HEK293 (cell line): ENCODE measurements around the gene ASB16.
A peak's percentile ranks its signal among the peaks of the same experiment; 100 is the strongest.

Experiments used
- CTCF ChIA-PET: fragments of 350-600 bp; formaldehyde crosslinking; extraction: SDS; loops from one replicate; lab custom pipeline; 2021; ENCODE audit warnings: antibody characterized with exemption; lab: Yijun Ruan, JAX
- POLR2A ChIA-PET: fragments of 300-600 bp; formaldehyde crosslinking; extraction: SDS; loops from one replicate; lab custom pipeline; 2020; ENCODE audit warnings: antibody characterized with exemption, inconsistent platforms; lab: Yijun Ruan, JAX
- H3K27ac ChIP-seq: fragments of 200-500 bp; sonication (Bioruptor generic); 2 replicates; pipeline ENCODE4 v1.5.1; 2014; ENCODE audit warnings: low read depth, low read length, control low read depth, inconsistent platforms; ENCODE audit errors: extremely low read depth
- H3K36me3 ChIP-seq, 2 experiments: fragments of 200-500 bp in 1 of 2; sonication (Bioruptor generic) in 1 of 2; 1 replicate in 1 of 2; 2 replicates in 1 of 2; pipeline ENCODE4 v1.5.1; 2014 to 2017; ENCODE audit warnings: inconsistent platforms in 2 of 2, low read length in 2 of 2; ENCODE audit not compliant: control insufficient read depth in 2 of 2, insufficient read depth in 1 of 2
- H3K4me1 ChIP-seq: fragments of 200-500 bp; sonication (Bioruptor generic); 2 replicates; pipeline ENCODE4 v1.5.1; 2014; ENCODE audit warnings: mild to moderate bottlenecking, low read length, inconsistent platforms; ENCODE audit not compliant: control insufficient read depth, insufficient read depth
- H3K4me3 ChIP-seq: 2 replicates; pipeline ENCODE4 v1.5.1; 2011; ENCODE audit warnings: low read depth, mild to moderate bottlenecking, control low read depth, low read length, moderate library complexity
- H3K9me3 ChIP-seq: fragments of 200-500 bp; sonication (Bioruptor generic); 2 replicates; pipeline ENCODE4 v1.5.1; 2014; ENCODE audit warnings: low read depth, low read length, inconsistent platforms; ENCODE audit not compliant: control insufficient read depth, insufficient read depth
- GLI2 ChIP-seq: fragments of 450-650 bp; formaldehyde crosslinking; IDR thresholded peaks from 2 replicates; pipeline ENCODE4; 2017; ENCODE audit warnings: missing biosample characterization, missing genetic modification characterization, low read depth, borderline replicate concordance
- GLIS1 ChIP-seq: fragments of 450-650 bp; formaldehyde crosslinking; IDR thresholded peaks from 2 replicates; pipeline ENCODE4 v1.5.1; 2016; ENCODE audit warnings: missing biosample characterization, missing genetic modification characterization
- GLIS2 ChIP-seq: fragments of 450-650 bp; formaldehyde crosslinking; IDR thresholded peaks from 2 replicates; pipeline ENCODE4 v1.5.1; 2016; ENCODE audit warnings: missing biosample characterization, missing genetic modification characterization
- IKZF3 ChIP-seq: fragments of 450-650 bp; IDR thresholded peaks from 2 replicates; pipeline ENCODE4 v1.5.0; 2018; ENCODE audit warnings: missing biosample characterization, mild to moderate bottlenecking, missing genetic modification characterization, moderate library complexity
- KLF7 ChIP-seq: fragments of 450-650 bp; formaldehyde crosslinking; IDR thresholded peaks from 2 replicates; pipeline ENCODE4 v1.5.1; 2016; ENCODE audit warnings: missing biosample characterization, missing genetic modification characterization, borderline replicate concordance
- SP2 ChIP-seq: fragments of 450-650 bp; formaldehyde crosslinking; IDR thresholded peaks from 2 replicates; pipeline ENCODE4 v1.5.1; 2016; ENCODE audit warnings: missing biosample characterization, missing genetic modification characterization
- YY1 ChIP-seq: fragments of 450-650 bp; formaldehyde crosslinking; IDR thresholded peaks from 2 replicates; pipeline ENCODE4 v1.5.1; 2018; ENCODE audit warnings: missing biosample characterization, missing genetic modification characterization
- ZFHX2 ChIP-seq: fragments of 450-650 bp; formaldehyde crosslinking; conservative IDR thresholded peaks from 2 replicates; pipeline ENCODE4 v1.5.1; 2016; ENCODE audit warnings: missing biosample characterization, missing genetic modification characterization
- ZIC2 ChIP-seq: fragments of 450-650 bp; formaldehyde crosslinking; IDR thresholded peaks from 2 replicates; pipeline ENCODE4 v1.5.1; 2016; ENCODE audit warnings: missing biosample characterization, missing genetic modification characterization
- ZNF37A ChIP-seq: fragments of 450-650 bp; IDR thresholded peaks from 2 replicates; pipeline ENCODE4 v1.5.1; 2018; ENCODE audit warnings: missing biosample characterization, missing genetic modification characterization
- ZNF558 ChIP-seq: fragments of 450-650 bp; formaldehyde crosslinking; IDR thresholded peaks from 2 replicates; pipeline ENCODE4 v1.5.1; 2016; ENCODE audit warnings: missing biosample characterization, missing genetic modification characterization
- ZNF571 ChIP-seq: fragments of 450-650 bp; formaldehyde crosslinking; IDR thresholded peaks from 2 replicates; pipeline ENCODE4 v1.5.0; 2017; ENCODE audit warnings: missing biosample characterization, missing genetic modification characterization
- ZNF660 ChIP-seq: fragments of 450-650 bp; IDR thresholded peaks from 2 replicates; pipeline ENCODE4 v1.5.1; 2018; ENCODE audit warnings: missing biosample characterization, mild to moderate bottlenecking, missing genetic modification characterization
- ZSCAN16 ChIP-seq: fragments of 450-650 bp; formaldehyde crosslinking; IDR thresholded peaks from 2 replicates; pipeline ENCODE4 v1.5.1; 2016; ENCODE audit warnings: missing biosample characterization, missing genetic modification characterization
- TF ChIP-seq, protein P1 (sequence below): fragments of 450-650 bp; formaldehyde crosslinking; IDR thresholded peaks from 2 replicates; pipeline ENCODE4 v1.5.1; 2016; ENCODE audit warnings: missing biosample characterization, missing genetic modification characterization
- TF ChIP-seq, protein P2 (sequence below): fragments of 450-650 bp; formaldehyde crosslinking; IDR thresholded peaks from 2 replicates; pipeline ENCODE4 v1.5.1; 2016; ENCODE audit warnings: missing biosample characterization, missing genetic modification characterization, borderline replicate concordance
- TF ChIP-seq, protein P3 (sequence below): fragments of 450-650 bp; formaldehyde crosslinking; IDR thresholded peaks from 2 replicates; pipeline ENCODE4 v1.5.1; 2017; ENCODE audit warnings: missing biosample characterization, missing genetic modification characterization

ASB16 gene

DNA sequence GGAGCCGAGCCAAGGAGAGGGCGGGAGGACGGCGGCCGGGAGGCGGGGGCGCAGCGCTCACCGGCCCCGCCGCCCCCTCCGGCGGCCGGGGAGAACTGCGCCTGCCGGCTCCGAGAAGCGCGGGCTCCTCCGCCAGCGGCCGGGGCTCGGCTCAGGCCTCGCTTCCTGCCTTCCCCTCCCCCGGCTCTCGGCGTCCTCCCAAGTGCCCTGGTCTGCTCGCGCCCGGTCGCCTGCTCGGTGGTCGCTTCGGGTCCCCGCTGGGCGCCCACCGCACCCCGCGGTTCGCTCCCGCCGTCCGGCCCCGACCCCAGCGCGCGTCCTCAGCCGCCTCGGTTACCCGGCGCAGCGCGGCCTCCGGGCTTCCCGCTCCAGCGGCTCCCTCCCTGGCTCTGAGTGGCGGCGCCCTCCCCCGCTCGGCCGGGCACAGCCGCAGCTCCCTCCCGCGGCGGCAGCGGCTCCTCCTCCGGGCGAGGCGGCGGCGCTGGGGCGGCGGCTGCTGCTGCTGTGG, 48.7 kb downstream of the ASB16 start (continued):
- TF ChIP-seq, protein P1, sequence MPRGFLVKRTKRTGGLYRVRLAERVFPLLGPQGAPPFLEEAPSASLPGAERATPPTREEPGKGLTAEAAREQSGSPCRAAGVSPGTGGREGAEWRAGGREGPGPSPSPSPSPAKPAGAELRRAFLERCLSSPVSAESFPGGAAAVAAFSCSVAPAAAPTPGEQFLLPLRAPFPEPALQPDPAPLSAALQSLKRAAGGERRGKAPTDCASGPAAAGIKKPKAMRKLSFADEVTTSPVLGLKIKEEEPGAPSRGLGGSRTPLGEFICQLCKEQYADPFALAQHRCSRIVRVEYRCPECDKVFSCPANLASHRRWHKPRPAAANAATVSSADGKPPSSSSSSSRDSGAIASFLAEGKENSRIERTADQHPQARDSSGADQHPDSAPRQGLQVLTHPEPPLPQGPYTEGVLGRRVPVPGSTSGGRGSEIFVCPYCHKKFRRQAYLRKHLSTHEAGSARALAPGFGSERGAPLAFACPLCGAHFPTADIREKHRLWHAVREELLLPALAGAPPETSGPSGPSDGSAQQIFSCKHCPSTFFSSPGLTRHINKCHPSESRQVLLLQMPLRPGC (tag by site-specific recombination), result no peak
- TF ChIP-seq ZNF558 (tag by site-specific recombination) (no peak), KLF7 (tag by site-specific recombination) (no peak), GLIS2 (tag by site-specific recombination) (peak; percentile 10; the same call in 1 of the 2 replicates), YY1 (tag by site-specific recombination) (peak; percentile 25; the same call in 1 of the 2 replicates), ZIC2 (tag by site-specific recombination) (no peak), GLI2 (tag by site-specific recombination) (no peak), ZNF37A (no peak), ZSCAN16 (tag by site-specific recombination) (no peak), ZNF660 (tag by site-specific recombination) (no peak; the same call in 1 of the 2 replicates), ZFHX2 (tag by site-specific recombination) (no peak), SP2 (no peak), ZNF571 (no peak)

DNA sequence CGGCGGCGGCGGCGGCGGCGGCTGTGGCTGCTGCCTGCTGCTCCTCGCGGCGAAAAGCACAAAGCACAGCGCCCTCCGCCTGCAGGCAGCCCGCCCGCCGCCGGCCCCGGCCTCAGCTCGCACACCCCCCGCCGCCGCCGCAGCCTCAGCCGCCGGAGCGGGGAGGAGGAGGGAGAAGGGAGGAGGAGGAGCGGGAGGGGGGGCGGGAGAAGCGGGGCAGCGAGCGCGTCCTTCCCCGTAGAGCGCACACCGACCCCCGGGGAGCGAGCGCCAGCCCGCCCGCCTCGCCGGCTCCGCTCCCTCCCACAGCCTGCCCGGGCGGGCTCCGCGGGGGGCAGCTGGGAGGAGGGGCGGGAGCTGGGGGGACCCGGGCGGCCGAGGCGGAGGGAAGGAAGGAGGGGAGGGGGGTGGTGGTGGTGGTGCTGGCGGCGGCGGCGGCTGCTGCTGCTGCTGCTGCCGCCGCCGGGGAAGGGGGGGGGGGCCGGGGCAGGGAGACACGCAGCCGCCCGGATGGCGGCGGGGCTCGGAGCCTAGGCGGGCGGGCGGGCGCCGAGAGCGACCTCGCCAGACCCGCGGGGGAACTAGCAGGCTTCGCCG, 49.2 kb downstream of the ASB16 start, which contains the start of gene UBTF:
Gene UBTF (minus strand): TSS at position 60 of the 597 bp plus-strand sequence. CDS start 1,446 bp downstream, outside the sequence.
- CTCF ChIA-PET, result interaction anchor here (0.7 to 4.4 kb wide), 4 partner anchors 12 to 459 kb away, joined by 3 to 33 read pairs (median 8); no protein-coding TSS in a partner anchor
- POLR2A ChIA-PET, result interaction anchor here (0.6 to 3.4 kb wide), 18 partner anchors 9 to 711 kb away, joined by 3 to 38 read pairs (median 6); partner anchors contain the start of genes ATXN7L3, DBF4B, GRN and HDAC5
- H3K4me1 ChIP-seq, result peaks cover 11% of the 10 kb centered on the region

More for the DNA sequence above, 49.2 kb downstream of the ASB16 start, which contains the start of gene UBTF:
- Histone ChIP-seq H3K27ac (peak within 1 kb of the TSS; percentile 100), H3K4me3 (peak within 1 kb of the TSS; percentile 79), H3K9me3 (no peaks in the 10 kb centered on the region), H3K36me3 (peaks cover 10 to 27% of the 10 kb centered on the region in 2 experiments; a peak in 2 of 3 replicates)
- TF ChIP-seq GLIS1 (tag by site-specific recombination), result peak; percentile 74; the same call in 1 of the 2 replicates
- 0 out of 2 replicates have a peak, but pooled peaks have one; percentile 7 for TF ChIP-seq IKZF3 (tag by site-specific recombination)
- TF ChIP-seq, protein P2, sequence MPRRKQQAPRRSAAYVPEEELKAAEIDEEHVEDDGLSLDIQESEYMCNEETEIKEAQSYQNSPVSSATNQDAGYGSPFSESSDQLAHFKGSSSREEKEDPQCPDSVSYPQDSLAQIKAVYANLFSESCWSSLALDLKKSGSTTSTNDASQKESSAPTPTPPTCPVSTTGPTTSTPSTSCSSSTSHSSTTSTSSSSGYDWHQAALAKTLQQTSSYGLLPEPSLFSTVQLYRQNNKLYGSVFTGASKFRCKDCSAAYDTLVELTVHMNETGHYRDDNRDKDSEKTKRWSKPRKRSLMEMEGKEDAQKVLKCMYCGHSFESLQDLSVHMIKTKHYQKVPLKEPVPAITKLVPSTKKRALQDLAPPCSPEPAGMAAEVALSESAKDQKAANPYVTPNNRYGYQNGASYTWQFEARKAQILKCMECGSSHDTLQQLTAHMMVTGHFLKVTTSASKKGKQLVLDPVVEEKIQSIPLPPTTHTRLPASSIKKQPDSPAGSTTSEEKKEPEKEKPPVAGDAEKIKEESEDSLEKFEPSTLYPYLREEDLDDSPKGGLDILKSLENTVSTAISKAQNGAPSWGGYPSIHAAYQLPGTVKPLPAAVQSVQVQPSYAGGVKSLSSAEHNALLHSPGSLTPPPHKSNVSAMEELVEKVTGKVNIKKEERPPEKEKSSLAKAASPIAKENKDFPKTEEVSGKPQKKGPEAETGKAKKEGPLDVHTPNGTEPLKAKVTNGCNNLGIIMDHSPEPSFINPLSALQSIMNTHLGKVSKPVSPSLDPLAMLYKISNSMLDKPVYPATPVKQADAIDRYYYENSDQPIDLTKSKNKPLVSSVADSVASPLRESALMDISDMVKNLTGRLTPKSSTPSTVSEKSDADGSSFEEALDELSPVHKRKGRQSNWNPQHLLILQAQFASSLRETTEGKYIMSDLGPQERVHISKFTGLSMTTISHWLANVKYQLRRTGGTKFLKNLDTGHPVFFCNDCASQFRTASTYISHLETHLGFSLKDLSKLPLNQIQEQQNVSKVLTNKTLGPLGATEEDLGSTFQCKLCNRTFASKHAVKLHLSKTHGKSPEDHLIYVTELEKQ (tag by site-specific recombination), result no peak
- TF ChIP-seq, protein P3, sequence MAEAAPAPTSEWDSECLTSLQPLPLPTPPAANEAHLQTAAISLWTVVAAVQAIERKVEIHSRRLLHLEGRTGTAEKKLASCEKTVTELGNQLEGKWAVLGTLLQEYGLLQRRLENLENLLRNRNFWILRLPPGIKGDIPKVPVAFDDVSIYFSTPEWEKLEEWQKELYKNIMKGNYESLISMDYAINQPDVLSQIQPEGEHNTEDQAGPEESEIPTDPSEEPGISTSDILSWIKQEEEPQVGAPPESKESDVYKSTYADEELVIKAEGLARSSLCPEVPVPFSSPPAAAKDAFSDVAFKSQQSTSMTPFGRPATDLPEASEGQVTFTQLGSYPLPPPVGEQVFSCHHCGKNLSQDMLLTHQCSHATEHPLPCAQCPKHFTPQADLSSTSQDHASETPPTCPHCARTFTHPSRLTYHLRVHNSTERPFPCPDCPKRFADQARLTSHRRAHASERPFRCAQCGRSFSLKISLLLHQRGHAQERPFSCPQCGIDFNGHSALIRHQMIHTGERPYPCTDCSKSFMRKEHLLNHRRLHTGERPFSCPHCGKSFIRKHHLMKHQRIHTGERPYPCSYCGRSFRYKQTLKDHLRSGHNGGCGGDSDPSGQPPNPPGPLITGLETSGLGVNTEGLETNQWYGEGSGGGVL (tag by site-specific recombination), result peak; percentile 89
